ENCODE data around the gene BANP.
"Not testable (repeated sequence)": the region's sequence is repeated elsewhere in the genome, so short reads cannot be mapped to it uniquely, and the experiment has no call there.

BANP gene

DNA sequence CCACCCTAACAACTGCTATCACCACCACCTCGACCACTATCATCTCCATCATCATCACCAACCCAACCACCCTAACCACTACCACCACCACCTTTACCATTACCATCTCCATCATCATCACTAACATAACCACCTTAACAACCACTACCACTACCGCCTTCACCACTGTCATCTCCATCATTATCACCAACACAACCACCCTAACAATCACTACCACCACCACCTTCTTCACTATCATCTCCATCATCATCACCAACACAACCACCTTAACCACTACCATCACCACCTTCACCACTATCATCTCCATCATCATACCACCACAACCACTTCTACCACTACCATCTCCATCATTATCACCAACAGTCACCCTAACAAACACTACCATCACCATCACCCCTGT, 101.4 kb downstream of the BANP start:
- no peak for TF ChIP-seq CTCF (IDR thresholded peaks at IDR 0.05; ENCODE audit: low read depth, low read length)

GRCh38 chr16:88053479-88053878, 102.2 kb downstream of the BANP start:
- not testable (repeated sequence) for H3K36me3 ChIP-seq; H3K9me3 ChIP-seq (ENCODE audit: severe bottlenecking); H3K4me3 ChIP-seq (ENCODE audit: low read depth, low read length); H3K27me3 ChIP-seq (ENCODE audit: insufficient read depth, low read depth, severe bottlenecking); H3K27ac ChIP-seq; DNase-seq

More for the DNA sequence above, 101.4 kb downstream of the BANP start:
- DNase-seq = no peak
- H3K9me3 ChIP-seq (ENCODE audit: severe bottlenecking) = no peaks in the 10 kb centered on the region
- H3K36me3 ChIP-seq = no peaks in the 10 kb centered on the region
- H3K27me3 ChIP-seq (ENCODE audit: insufficient read depth, low read depth, severe bottlenecking) = no peaks in the 10 kb centered on the region
- H3K4me3 ChIP-seq (ENCODE audit: low read depth, low read length) = no peak overlapping the region
- no peak overlapping the region for H3K27ac ChIP-seq

DNA sequence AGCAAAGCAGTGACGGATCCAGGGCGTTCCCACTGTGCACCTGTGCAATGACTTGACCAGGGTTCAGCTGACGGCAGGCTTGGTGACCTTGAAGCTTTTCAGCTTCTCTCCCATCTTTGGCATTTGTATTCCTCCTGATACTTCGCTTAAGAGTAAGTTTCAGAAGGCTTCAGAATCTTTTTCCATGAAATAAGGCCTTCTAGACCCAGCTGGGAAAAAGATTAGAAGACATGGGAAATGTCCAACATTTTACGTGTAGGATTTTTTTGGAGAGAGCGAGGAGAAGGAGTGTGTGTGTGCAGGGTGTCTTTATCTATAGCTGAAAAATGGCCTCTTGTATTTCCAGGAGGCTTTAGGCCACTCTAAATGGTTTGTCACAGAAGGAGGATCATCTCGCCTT, 104.1 kb downstream of the BANP start:
- Histone ChIP-seq H3K4me3 (ENCODE audit: low read depth, low read length) (no peak overlapping the region), H3K27me3 (ENCODE audit: insufficient read depth, low read depth, severe bottlenecking) (no peaks in the 10 kb centered on the region), H3K9me3 (ENCODE audit: severe bottlenecking) (no peaks in the 10 kb centered on the region), H3K27ac (no peak overlapping the region), H3K36me3 (no peaks in the 10 kb centered on the region)
- DNase-seq = no peak
- no peak for TF ChIP-seq CTCF (IDR thresholded peaks at IDR 0.05; ENCODE audit: low read depth, low read length)

GRCh38 chr16:88056212-88056611, 105.0 kb downstream of the BANP start:
- TF ChIP-seq CTCF (IDR thresholded peaks at IDR 0.05; ENCODE audit: low read depth, low read length) = no peak
- DNase-seq = no peak
- Histone ChIP-seq H3K4me3 (ENCODE audit: low read depth, low read length) (no peak overlapping the region), H3K27ac (no peak overlapping the region), H3K9me3 (ENCODE audit: severe bottlenecking) (no peaks in the 10 kb centered on the region), H3K27me3 (ENCODE audit: insufficient read depth, low read depth, severe bottlenecking) (no peaks in the 10 kb centered on the region), H3K36me3 (no peaks in the 10 kb centered on the region)

DNA sequence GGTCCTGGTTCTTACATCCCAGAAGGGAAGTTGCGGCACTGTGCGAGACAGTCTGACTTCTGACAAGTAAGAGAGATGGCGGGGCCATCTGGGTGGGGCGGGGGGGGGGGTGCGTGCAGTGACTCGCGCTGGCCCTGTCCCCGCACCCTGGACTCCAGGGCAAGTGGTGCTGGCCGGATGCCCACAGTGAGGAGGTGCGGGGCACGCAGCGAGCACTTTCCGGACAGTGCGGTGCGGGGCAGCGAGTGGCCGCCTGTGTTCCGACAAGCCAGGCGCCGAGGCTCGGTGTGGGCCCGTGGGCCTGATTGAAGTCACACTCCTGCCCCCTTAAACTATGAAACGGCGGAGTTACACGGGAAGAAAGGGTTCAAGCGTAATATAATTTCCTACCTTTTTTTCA, 106.4 kb downstream of the BANP start:
- Histone ChIP-seq H3K9me3 (ENCODE audit: severe bottlenecking) (no peaks in the 10 kb centered on the region), H3K36me3 (no peaks in the 10 kb centered on the region), H3K27me3 (ENCODE audit: insufficient read depth, low read depth, severe bottlenecking) (no peaks in the 10 kb centered on the region), H3K4me3 (ENCODE audit: low read depth, low read length) (no peak overlapping the region), H3K27ac (no peak overlapping the region)
- TF ChIP-seq CTCF (IDR thresholded peaks at IDR 0.05; ENCODE audit: low read depth, low read length) = no peak
- no peak for DNase-seq

- Histone ChIP-seq H3K36me3 (no peaks in the 10 kb centered on the region), H3K27ac (no peak overlapping the region), H3K27me3 (ENCODE audit: insufficient read depth, low read depth, severe bottlenecking) (no peaks in the 10 kb centered on the region), H3K4me3 (ENCODE audit: low read depth, low read length) (no peak overlapping the region), H3K9me3 (ENCODE audit: severe bottlenecking) (no peaks in the 10 kb centered on the region)
- TF ChIP-seq CTCF (IDR thresholded peaks at IDR 0.05; ENCODE audit: low read depth, low read length) = no peak
- no peak for DNase-seq
Observed at GRCh38 chr16:88058136-88058535, 106.9 kb downstream of the BANP start.
